HG03280 (cell line): Measurements from ENCODE around the gene JAML.
A peak's percentile ranks its signal among the peaks of the same experiment; 100 is the strongest.

ENCODE experiments used
- ATAC-seq: cut with Tn5 transposase; IDR thresholded peaks from one replicate; pipeline ENCODE4 v1.9.1; 2021; ENCODE audit warnings: mild to moderate bottlenecking, moderate library complexity; ENCODE audit not compliant: unreplicated experiment

JAML gene

GRCh38 chr11:118240999-118241763, 16.4 kb upstream of the JAML start:
- ATAC-seq: peak; percentile 83

- ATAC-seq: no peak
Measured at GRCh38 chr11:118239509-118240205, 14.8 kb upstream of the JAML start.

- no peak for ATAC-seq
Measured at GRCh38 chr11:118238929-118239328, 14.1 kb upstream of the JAML start.

- ATAC-seq: no peak
Measured at GRCh38 chr11:118238421-118238820, 13.6 kb upstream of the JAML start.

GRCh38 chr11:118236170-118236569, 11.4 kb upstream of the JAML start:
- ATAC-seq: no peak

- no peak for ATAC-seq
Measured at GRCh38 chr11:118234833-118235232, 10.0 kb upstream of the JAML start.

GRCh38 chr11:118233850-118234249, 9.0 kb upstream of the JAML start:
- ATAC-seq: no peak

GRCh38 chr11:118233377-118233776, 8.6 kb upstream of the JAML start:
- no peak for ATAC-seq

GRCh38 chr11:118232659-118233058, 7.8 kb upstream of the JAML start:
- ATAC-seq: no peak

GRCh38 chr11:118231461-118231860, 6.7 kb upstream of the JAML start:
- no peak for ATAC-seq

GRCh38 chr11:118230088-118230487, 5.3 kb upstream of the JAML start:
- no peak for ATAC-seq

- no peak for ATAC-seq
Measured at GRCh38 chr11:118229274-118229847, 4.5 kb upstream of the JAML start.

GRCh38 chr11:118227865-118228785, 3.3 kb upstream of the JAML start:
- peak; percentile 63 for ATAC-seq

GRCh38 chr11:118226781-118227180, 2.0 kb upstream of the JAML start:
- no peak for ATAC-seq

GRCh38 chr11:118226296-118226695, 1.5 kb upstream of the JAML start:
- ATAC-seq: no peak

GRCh38 chr11:118223992-118224391, 819 bp downstream of the JAML start:
- no peak for ATAC-seq

GRCh38 chr11:118223570-118223969, 1.2 kb downstream of the JAML start:
- ATAC-seq: no peak

GRCh38 chr11:118222437-118222836, 2.4 kb downstream of the JAML start:
- no peak for ATAC-seq

GRCh38 chr11:118221419-118221818, 3.4 kb downstream of the JAML start:
- no peak for ATAC-seq

GRCh38 chr11:118219732-118220131, 5.1 kb downstream of the JAML start:
- ATAC-seq: no peak

GRCh38 chr11:118219244-118219643, 5.6 kb downstream of the JAML start:
- no peak for ATAC-seq
